ENCODE results near the gene ADAT3.
"Not testable (repeated sequence)": the region's sequence is repeated elsewhere in the genome, so short reads cannot be mapped to it uniquely, and the experiment has no call there.

DNA sequence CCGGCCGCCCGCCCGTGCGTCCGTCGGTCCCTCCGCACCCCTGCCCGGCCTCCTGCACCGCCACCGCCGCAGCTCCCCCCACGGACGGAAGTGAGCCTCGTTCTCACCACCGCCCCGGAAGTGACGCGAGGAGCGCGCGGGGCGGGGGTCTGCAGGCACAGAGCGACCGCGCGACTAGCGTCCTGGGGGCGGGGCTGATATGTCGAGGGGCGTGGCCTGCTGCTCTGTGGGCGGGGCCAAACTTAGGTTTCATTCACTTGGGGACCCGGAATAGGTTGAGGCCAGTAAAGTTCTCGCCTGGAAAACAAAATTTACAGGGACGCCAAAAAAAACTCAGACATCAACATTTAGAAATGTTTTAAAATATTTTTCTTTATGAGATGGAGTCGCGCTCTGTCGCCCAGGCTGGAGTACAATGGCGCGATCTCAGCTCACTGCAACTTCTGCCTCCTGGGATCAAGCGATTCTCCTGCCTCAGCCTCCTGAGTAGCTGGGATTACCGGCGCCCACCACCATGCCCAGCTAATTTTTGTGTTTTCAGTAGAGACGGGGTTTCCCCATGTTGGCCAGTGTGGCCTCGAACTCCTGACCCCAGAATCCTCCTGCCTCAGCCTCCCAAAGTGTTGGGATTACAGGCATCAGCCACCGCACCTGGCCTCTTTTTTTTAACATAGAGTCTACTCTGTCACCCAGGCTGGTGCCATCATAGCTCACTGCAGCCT is 19.6 kb upstream of the ADAT3 start, which contains the start of gene ABHD17A:
- TF ChIP-seq, protein P1, sequence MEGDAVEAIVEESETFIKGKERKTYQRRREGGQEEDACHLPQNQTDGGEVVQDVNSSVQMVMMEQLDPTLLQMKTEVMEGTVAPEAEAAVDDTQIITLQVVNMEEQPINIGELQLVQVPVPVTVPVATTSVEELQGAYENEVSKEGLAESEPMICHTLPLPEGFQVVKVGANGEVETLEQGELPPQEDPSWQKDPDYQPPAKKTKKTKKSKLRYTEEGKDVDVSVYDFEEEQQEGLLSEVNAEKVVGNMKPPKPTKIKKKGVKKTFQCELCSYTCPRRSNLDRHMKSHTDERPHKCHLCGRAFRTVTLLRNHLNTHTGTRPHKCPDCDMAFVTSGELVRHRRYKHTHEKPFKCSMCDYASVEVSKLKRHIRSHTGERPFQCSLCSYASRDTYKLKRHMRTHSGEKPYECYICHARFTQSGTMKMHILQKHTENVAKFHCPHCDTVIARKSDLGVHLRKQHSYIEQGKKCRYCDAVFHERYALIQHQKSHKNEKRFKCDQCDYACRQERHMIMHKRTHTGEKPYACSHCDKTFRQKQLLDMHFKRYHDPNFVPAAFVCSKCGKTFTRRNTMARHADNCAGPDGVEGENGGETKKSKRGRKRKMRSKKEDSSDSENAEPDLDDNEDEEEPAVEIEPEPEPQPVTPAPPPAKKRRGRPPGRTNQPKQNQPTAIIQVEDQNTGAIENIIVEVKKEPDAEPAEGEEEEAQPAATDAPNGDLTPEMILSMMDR (IDR thresholded peaks at IDR 0.05; ENCODE audit: insufficient read depth, low read depth, low read length): not testable (repeated sequence)
- TF ChIP-seq EZH2 (IDR thresholded peaks at IDR 0.05; ENCODE audit: insufficient read depth, low read length): not testable (repeated sequence)
